Common myeloid progenitor, CD34-positive (primary cell): Measurements from ENCODE around the gene TFB2M.

Source experiments
- CTCF ChIA-PET: fragments of 350-600 bp; sonication (Branson Sonifier 250); formaldehyde crosslinking; loops from one replicate; lab custom pipeline; 2021; ENCODE audit warnings: antibody characterized with exemption; lab: Charles Lee
- POLR2A ChIA-PET: fragments of 350-600 bp; sonication (Branson Sonifier 250); formaldehyde crosslinking; loops from one replicate; lab custom pipeline; 2021; ENCODE audit warnings: antibody characterized with exemption; lab: Charles Lee
- DNase-seq, 3 donors: peaks; one replicate each; pipeline versions ENCODE4 v3.0.0 to v3.0.0-alpha.2; 2013
- H3K27ac ChIP-seq, 2 experiments: 1 replicate in 1 of 2; 2 replicates in 1 of 2; pipeline ENCODE4 v1.7.0; 2013; ENCODE audit warnings: inconsistent platforms in 2 of 2, low read length in 2 of 2, mild to moderate bottlenecking in 2 of 2, low read depth in 1 of 2, moderate library complexity in 1 of 2; ENCODE audit not compliant: severe bottlenecking in 2 of 2, insufficient read depth in 1 of 2, poor library complexity in 1 of 2
- H3K27me3 ChIP-seq, 5 experiments: replicated peaks in 2 of 5; 1 replicate in 3 of 5; 2 replicates in 2 of 5; pipeline versions ENCODE4 v1.6.1 to v1.7.0; 2013; ENCODE audit warnings: low read length in 4 of 5, mild to moderate bottlenecking in 2 of 5, moderate library complexity in 2 of 5, inconsistent platforms in 1 of 5; ENCODE audit not compliant: insufficient read depth in 5 of 5, control insufficient read depth in 4 of 5
- H3K36me3 ChIP-seq, 4 experiments: 1 replicate in 2 of 4; 2 replicates in 2 of 4; pipeline versions ENCODE4 v1.6.1 to v1.7.0; 2013; ENCODE audit warnings: low read length in 3 of 4, control low read depth in 1 of 4, mild to moderate bottlenecking in 1 of 4; ENCODE audit not compliant: control insufficient read depth in 4 of 4, insufficient read depth in 4 of 4
- H3K4me1 ChIP-seq, 4 experiments: 1 replicate in 3 of 4; 2 replicates in 1 of 4; pipeline versions ENCODE4 v1.6.1 to v1.7.1; 2013; ENCODE audit warnings: low read length in 3 of 4, mild to moderate bottlenecking in 3 of 4, control low read depth in 1 of 4, inconsistent platforms in 1 of 4, moderate library complexity in 1 of 4; ENCODE audit not compliant: control insufficient read depth in 4 of 4, insufficient read depth in 4 of 4; ENCODE audit errors: control extremely low read depth in 1 of 4
- H3K4me3 ChIP-seq, 7 experiments: 1 replicate in 4 of 7; 2 replicates in 3 of 7; pipeline versions ENCODE4 v1.5.1 to v1.7.0; 2013; ENCODE audit warnings: mild to moderate bottlenecking in 7 of 7, low read length in 6 of 7, moderate library complexity in 6 of 7, inconsistent platforms in 2 of 7, low read depth in 2 of 7, control low read depth in 1 of 7; ENCODE audit not compliant: insufficient read depth in 4 of 7, control insufficient read depth in 1 of 7; ENCODE audit errors: extremely low read depth in 1 of 7
- H3K9me3 ChIP-seq, 5 experiments: 1 replicate in 4 of 5; 2 replicates in 1 of 5; pipeline versions ENCODE4 v1.6.1 to v1.7.1; 2013; ENCODE audit warnings: low read length in 4 of 5, mild to moderate bottlenecking in 2 of 5, inconsistent platforms in 1 of 5, low read depth in 1 of 5, moderate library complexity in 1 of 5; ENCODE audit not compliant: control insufficient read depth in 4 of 5, insufficient read depth in 2 of 5; ENCODE audit errors: control extremely low read depth in 1 of 5
- WGBS: methylation state at CpG from one replicate; pipeline ENCODE4 v1.1.5; 2013; ENCODE audit not compliant: insufficient coverage; 5-methylcytosine and 5-hydroxymethylcytosine counted together

The TFB2M gene

GRCh38 chr1:246577720-246578106, 11.7 kb upstream of the TFB2M start:
- Histone ChIP-seq H3K27ac (peak overlapping the region; percentile 90 to 93), H3K4me3 (peak overlapping the region in 5 of 7 experiments; percentile 15 to 64 (median 42)), H3K4me1 (peaks cover 49 to 95% (median 84%) of the 10 kb centered on the region in 4 experiments), H3K27me3 (no peaks in the 10 kb centered on the region), H3K9me3 (no peaks in the 10 kb centered on the region), H3K36me3 (peaks cover 2 to 11% (median 5%) of the 10 kb centered on the region in 4 experiments)
- peak; percentile 89 to 98 (median 95) for DNase-seq
- ChIA-PET POLR2A (interaction anchor here (2.4 kb wide), 1 partner anchor 11 kb away, joined by 19 read pairs; the partner anchor contains the start of genes CNST and TFB2M), CTCF (interaction anchor here (1.0 to 3.1 kb wide), 6 partner anchors 8 to 31 kb away, joined by 3 to 12 read pairs (median 8); partner anchors contain the start of genes CNST and TFB2M)
- 0% methylated on average over 1 of the region's 2 CpGs for WGBS

- H3K4me1 ChIP-seq, result peaks cover 49 to 95% (median 84%) of the 10 kb centered on the region in 4 experiments
- no peaks in the 10 kb centered on the region for H3K27me3 ChIP-seq
- H3K4me3 ChIP-seq, result peak overlapping the region in 6 of 7 experiments; percentile 4 to 64 (median 40)
- ChIA-PET CTCF (interaction anchor here (1.0 to 3.1 kb wide), 2 partner anchors 9 to 10 kb away, joined by 3 to 12 read pairs; partner anchors contain the start of genes CNST and TFB2M), POLR2A (no interaction called here)
- peaks cover 2 to 6% (median 3%) of the 10 kb centered on the region in 4 experiments for H3K36me3 ChIP-seq
- DNase-seq, result peak in 1 of 3 donors; percentile 19
- H3K9me3 ChIP-seq, result no peaks in the 10 kb centered on the region
- peak overlapping the region; percentile 90 to 93 for H3K27ac ChIP-seq
- WGBS, result 11% methylated on average over 2 of the region's 5 CpGs
Measured at GRCh38 chr1:246577082-246577719, 11.1 kb upstream of the TFB2M start.

GRCh38 chr1:246576709-246577032, 10.6 kb upstream of the TFB2M start:
- peaks cover 0 to 6% (median 2%) of the 10 kb centered on the region in 4 experiments for H3K36me3 ChIP-seq
- no peak for DNase-seq
- no peaks in the 10 kb centered on the region for H3K27me3 ChIP-seq
- peak overlapping the region; percentile 90 to 93 for H3K27ac ChIP-seq
- H3K9me3 ChIP-seq, result no peaks in the 10 kb centered on the region
- H3K4me1 ChIP-seq, result peaks cover 47 to 95% (median 85%) of the 10 kb centered on the region in 4 experiments
- POLR2A ChIA-PET, result no interaction called here
- H3K4me3 ChIP-seq, result peak overlapping the region in 3 of 7 experiments; percentile 38 to 44 (median 42)
- CTCF ChIA-PET, result interaction anchor here (1.0 to 3.1 kb wide), 2 partner anchors 10 kb away, joined by 3 to 12 read pairs; partner anchors contain the start of genes CNST and TFB2M
- 75% methylated on average over 2 of the region's 3 CpGs for WGBS

GRCh38 chr1:246573491-246573890, 7.4 kb upstream of the TFB2M start:
- peak in 1 of 3 donors; percentile 16 for DNase-seq
- Histone ChIP-seq H3K4me1 (peaks cover 47 to 95% (median 86%) of the 10 kb centered on the region in 4 experiments), H3K27ac (peak overlapping the region; percentile 67 to 96), H3K36me3 (peaks cover 0 to 4% (median 0%) of the 10 kb centered on the region in 4 experiments), H3K27me3 (no peaks in the 10 kb centered on the region), H3K9me3 (no peaks in the 10 kb centered on the region), H3K4me3 (peak overlapping the region in 6 of 7 experiments; percentile 19 to 65 (median 48))
- POLR2A ChIA-PET, result interaction anchor here (1.3 kb wide), 1 partner anchor 12 kb away, joined by 3 read pairs; no protein-coding TSS in a partner anchor
- CTCF ChIA-PET, result interaction anchor here (1.0 to 2.8 kb wide), 6 partner anchors 10 to 28 kb away, joined by 3 to 9 read pairs (median 6); no protein-coding TSS in a partner anchor
- WGBS, result 3% methylated on average over 5 of the region's 6 CpGs

GRCh38 chr1:246572785-246573184, 6.7 kb upstream of the TFB2M start:
- no peaks in the 10 kb centered on the region for H3K9me3 ChIP-seq
- DNase-seq, result peak in 2 of 3 donors; percentile 55 to 64
- POLR2A ChIA-PET, result interaction anchor here (0.6 to 1.3 kb wide), 2 partner anchors 13 to 23 kb away, joined by 3 read pairs; no protein-coding TSS in a partner anchor
- CTCF ChIA-PET, result interaction anchor here (0.9 to 2.0 kb wide), 4 partner anchors 11 to 29 kb away, joined by 3 to 8 read pairs (median 6); no protein-coding TSS in a partner anchor
- H3K27ac ChIP-seq, result peak overlapping the region; percentile 67 to 96
- 10% methylated on average over 1 of the region's 3 CpGs for WGBS
- H3K36me3 ChIP-seq, result peaks cover 0 to 4% (median 0%) of the 10 kb centered on the region in 4 experiments
- H3K4me3 ChIP-seq, result peak overlapping the region in 6 of 7 experiments; percentile 19 to 65 (median 41)
- H3K27me3 ChIP-seq, result no peaks in the 10 kb centered on the region
- H3K4me1 ChIP-seq, result peaks cover 42 to 97% (median 82%) of the 10 kb centered on the region in 4 experiments

GRCh38 chr1:246571953-246572352, 5.9 kb upstream of the TFB2M start:
- H3K27ac ChIP-seq, result peak overlapping the region; percentile 40 to 96
- CTCF ChIA-PET, result interaction anchor here (0.7 to 1.9 kb wide), 5 partner anchors 9 to 73 kb away, joined by 3 to 6 read pairs (median 3); no protein-coding TSS in a partner anchor
- H3K36me3 ChIP-seq, result peaks cover 0 to 4% (median 0%) of the 10 kb centered on the region in 4 experiments
- H3K4me1 ChIP-seq, result peaks cover 40 to 91% (median 76%) of the 10 kb centered on the region in 4 experiments
- DNase-seq, result no peak
- no peaks in the 10 kb centered on the region for H3K9me3 ChIP-seq
- peak overlapping the region in 3 of 7 experiments; percentile 14 to 65 (median 61) for H3K4me3 ChIP-seq
- H3K27me3 ChIP-seq, result no peaks in the 10 kb centered on the region
- 100% methylated on average over 1 of the region's 1 CpG for WGBS
- POLR2A ChIA-PET, result interaction anchor here (0.6 kb wide), 2 partner anchors 10 to 24 kb away, joined by 3 read pairs; no protein-coding TSS in a partner anchor
